Hippocampal formation (tissue), 2 donors: Measurements from ENCODE around the gene CCDC9B.

ENCODE experiments used
- DNase-seq, 2 donors: peaks; one replicate each; lab custom pipeline; 2025; lab: John Stamatoyannopoulos, UW

CCDC9B gene

DNA sequence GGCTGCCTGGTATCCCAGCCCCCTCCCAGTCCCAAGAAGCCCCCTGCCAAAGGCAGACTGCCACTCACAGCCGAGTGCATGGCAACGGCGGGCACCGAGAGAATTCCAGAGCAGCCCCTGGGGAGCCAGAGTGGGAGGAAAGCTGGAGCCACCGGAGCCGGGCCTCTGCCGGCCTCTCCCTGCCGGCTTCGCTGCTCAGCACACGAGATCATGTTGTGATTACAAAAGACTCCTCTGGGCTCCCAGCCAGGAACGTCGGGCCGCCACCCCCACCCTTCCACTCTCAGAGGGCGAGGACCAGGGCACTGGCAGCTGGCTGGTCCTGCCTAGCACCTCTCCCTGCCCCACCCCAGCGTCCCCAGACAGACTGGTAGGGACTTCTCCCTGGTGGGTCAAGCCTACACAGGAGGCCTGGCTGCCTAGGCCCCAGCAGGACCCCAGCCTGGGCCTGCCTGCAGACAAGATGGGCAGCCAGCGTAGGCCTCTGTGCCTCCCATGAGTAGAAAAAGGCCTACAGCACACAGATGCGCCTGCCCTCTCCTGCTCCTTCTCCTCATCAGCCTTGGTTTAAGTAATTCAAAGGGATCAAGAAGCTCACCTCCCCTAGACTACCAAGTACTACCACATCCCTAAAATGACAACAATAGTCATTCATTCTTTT lies at the start of gene CCDC9B:
Gene CCDC9B (minus strand): TSS at position 200 of the 661 bp plus-strand sequence. CDS start 120 bp downstream, at position 80.
- DNase-seq = peak; percentile 78 to 87

GRCh38 chr15:40389824-40390595 lies 49.3 kb upstream of the CCDC9B start:
- no peak for DNase-seq

GRCh38 chr15:40388941-40389823 lies 48.4 kb upstream of the CCDC9B start:
- DNase-seq = no peak

DNA sequence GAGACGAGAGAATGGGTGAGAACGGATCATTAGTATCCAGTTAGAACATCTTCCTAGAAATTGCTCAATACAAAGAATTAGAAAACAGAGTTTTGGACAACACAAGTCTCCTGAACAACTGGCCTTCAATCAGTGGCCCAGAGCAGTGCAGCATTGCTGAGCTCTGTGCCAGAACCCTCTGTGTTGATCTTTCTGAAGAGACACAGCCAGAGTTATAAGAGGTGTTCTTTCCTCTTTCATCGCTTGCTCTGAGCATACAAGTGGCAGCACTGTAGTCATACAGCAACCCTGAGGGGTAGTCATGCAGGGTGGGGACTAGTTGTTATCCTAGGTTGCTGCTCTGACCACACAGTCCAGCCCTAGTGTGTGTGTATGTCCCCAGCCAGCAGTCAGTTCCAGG lies 45.7 kb upstream of the CCDC9B start:
- no peak for DNase-seq

DNA sequence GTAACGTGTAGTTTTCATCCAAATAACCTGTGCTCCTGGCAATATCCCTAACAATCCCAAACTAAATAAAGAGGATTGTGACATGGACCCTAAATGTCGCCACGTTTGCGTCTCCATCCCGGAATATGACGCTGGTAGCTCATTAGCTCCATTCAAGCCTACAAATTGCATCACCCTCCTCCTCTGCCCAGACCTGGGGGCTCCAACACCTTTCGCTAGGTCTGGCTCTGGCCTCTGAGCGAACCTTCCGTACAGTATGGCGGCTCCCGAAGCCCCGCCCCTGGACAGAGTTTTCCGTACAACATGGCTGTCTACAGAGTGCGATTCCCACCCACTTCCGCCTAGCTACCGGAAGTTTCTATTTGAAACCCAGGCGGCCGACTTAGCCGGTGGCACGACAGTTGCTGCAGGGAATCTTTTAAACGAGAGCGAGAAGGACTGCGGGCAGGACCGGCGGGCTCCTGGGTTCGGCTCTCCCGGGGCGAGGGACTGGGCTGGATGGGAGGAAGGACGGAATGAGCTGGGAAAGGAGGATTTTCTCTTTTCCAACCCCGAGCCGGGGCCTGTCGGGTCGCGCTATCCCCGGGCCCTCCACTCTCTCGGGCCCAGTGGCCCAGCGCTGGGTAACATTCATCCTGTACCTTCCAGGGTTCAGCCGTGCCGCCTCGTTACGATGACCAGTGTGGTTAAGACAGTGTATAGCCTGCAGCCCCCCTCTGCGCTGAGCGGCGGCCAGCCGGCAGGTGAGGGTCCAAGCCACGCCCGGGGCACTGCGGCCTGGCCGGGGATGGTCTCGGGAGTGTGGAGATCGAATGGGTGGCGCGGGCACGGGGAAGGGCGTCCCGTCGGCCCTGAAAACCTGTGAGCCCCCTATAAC lies 42.1 kb upstream of the CCDC9B start, which contains the start of gene KNSTRN:
Gene KNSTRN (plus strand): TSS at position 142 of the 877 bp plus-strand sequence. CDS start 115 bp downstream, at position 257.
- DNase-seq = peak; percentile 80 to 89

GRCh38 chr15:40381818-40382529 lies 41.2 kb upstream of the CCDC9B start:
- DNase-seq = no peak

GRCh38 chr15:40380636-40381035 lies 39.9 kb upstream of the CCDC9B start:
- DNase-seq = no peak

- DNase-seq = no peak
These were observed 39.1 kb upstream of the CCDC9B start for GRCh38 chr15:40379853-40380252.

DNA sequence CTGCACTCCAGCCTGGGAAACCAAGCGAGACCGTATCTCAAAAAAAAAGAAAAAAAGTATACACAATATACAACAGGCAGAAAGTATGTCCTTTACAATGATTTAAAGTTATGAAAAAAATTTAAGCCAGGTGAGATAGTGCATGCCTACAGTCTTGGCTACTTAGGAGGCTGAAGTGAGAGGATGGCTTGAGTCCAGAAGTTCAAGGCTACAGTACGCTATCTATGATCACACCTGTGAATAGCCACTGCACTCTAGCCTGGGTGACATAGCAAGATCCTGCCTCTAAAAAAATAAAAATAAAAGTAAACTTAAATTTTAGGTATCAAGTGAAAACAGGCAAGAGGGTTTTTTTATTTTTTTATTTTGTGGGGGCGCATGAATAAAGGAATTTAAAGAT lies 38.6 kb upstream of the CCDC9B start:
- DNase-seq = no peak

GRCh38 chr15:40377606-40378005 lies 36.9 kb upstream of the CCDC9B start:
- no peak for DNase-seq

GRCh38 chr15:40372981-40373380 lies 32.2 kb upstream of the CCDC9B start:
- no peak for DNase-seq

DNA sequence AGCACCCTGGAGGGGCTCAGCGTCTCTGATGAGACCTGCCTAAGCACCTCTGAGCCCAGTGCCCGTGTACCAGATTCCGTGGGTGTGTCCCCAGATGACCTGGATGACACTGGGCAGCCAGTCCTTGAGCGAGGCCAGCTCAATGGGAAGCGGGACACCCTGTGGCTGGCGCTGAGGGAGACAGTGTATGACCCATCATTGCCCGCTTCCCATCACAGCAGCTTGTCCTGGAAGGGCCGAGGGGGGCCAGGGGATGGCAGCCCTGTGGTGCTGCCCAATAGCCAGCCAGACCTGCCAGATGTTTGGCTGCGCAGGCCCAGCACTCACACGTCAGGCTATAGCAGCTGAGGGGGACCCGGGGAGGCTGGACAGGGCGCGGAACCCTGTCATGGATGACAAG lies 29.2 kb upstream of the CCDC9B start:
- DNase-seq = no peak

DNA sequence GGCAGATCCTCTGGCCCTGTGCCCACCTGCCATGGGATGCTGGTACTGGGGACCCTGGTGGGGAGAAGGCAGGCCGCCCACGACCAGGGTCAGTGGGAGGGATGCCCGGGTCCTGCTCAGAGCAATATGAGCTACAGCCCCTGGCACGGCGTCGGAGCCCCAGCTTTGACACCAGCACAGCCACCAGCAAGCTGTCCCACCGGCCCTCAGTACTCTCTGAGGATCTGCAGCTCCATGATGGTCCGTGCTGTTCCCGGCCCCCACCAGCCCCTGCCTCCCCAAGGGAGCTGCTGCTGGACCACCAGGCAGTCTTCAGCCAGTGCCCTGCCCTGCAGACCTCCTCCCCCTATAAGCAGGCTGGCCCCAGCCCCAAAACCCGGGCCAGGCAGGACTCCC lies 28.7 kb upstream of the CCDC9B start:
- no peak for DNase-seq

DNA sequence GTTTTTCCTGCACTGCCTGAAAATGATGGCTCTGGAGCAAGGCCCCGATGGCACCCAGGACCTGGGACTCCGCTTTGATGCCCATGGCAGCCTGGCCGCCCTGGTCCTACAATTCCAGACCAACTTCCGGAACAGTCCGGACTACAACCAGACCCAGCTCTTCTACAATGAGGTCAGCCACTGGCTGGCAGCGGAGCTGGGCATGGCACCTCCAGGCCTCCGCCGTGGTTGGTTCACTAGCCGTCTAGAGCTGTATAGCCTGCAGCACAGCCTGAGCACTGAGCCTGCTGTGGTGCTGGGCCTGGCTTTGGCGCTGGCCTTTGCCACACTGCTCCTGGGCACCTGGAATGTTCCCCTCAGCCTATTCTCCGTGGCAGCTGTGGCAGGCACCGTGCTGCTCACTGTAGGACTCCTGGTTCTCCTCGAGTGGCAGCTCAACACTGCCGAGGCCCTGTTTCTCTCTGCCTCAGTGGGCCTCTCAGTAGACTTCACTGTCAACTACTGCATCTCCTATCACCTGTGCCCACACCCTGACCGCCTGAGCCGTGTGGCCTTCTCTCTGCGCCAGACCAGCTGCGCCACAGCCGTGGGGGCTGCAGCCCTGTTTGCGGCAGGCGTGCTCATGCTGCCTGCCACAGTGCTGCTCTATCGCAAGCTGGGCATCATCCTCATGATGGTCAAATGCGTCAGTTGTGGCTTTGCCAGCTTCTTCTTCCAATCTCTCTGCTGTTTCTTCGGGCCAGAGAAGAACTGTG lies 28.2 kb upstream of the CCDC9B start:
- DNase-seq = no peak

DNA sequence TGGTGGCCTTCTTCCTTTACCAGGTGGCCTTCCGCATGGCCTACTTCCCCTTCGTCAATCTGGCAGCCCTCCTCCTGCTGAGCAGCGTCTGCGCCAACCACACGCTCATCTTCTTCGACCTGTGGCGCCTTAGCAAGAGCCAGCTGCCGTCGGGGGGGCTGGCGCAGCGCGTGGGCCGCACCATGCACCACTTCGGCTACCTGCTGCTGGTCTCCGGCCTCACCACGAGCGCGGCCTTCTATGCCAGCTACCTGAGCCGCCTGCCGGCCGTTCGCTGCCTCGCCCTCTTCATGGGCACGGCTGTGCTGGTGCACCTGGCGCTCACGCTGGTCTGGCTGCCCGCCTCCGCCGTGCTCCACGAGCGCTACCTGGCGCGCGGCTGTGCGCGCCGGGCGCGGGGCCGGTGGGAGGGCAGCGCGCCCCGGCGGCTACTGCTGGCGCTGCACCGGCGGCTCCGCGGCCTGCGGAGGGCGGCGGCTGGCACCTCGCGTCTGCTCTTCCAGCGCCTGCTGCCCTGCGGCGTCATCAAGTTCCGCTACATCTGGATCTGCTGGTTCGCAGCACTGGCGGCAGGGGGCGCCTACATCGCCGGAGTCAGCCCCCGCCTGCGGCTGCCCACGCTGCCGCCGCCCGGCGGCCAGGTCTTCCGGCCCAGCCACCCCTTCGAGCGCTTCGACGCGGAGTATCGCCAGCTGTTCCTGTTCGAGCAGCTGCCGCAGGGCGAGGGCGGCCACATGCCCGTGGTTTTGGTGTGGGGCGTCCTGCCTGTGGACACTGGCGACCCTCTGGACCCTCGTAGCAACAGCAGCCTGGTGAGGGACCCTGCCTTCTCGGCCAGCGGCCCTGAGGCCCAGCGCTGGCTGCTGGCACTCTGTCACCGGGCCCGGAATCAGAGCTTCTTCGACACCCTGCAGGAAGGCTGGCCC lies 27.2 kb upstream of the CCDC9B start:
- peak; percentile 62 for DNase-seq

DNA sequence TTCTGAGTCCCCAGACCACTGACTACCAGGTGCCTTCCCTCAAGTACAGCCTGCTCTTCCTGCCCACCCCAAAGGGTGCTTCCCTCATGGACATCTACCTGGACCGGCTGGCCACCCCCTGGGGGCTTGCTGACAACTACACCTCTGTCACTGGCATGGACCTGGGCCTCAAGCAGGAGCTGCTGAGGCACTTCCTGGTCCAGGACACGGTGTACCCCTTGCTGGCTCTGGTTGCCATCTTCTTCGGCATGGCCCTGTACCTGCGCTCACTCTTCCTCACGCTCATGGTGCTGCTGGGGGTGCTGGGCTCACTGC lies 26.6 kb upstream of the CCDC9B start:
- no peak for DNase-seq

- DNase-seq = peak; percentile 54 to 77
These were observed 26.0 kb upstream of the CCDC9B start for GRCh38 chr15:40366457-40367370.
